GM21423 (cell line): Measurements from ENCODE around the gene THAP11.
"Not testable (repeated sequence)": the region's sequence is repeated elsewhere in the genome, so short reads cannot be mapped to it uniquely, and the experiment has no call there.

Experiments
- ATAC-seq: cut with Tn5 transposase; IDR thresholded peaks from one replicate; pipeline ENCODE4 v1.9.1; 2021; ENCODE audit warnings: mild to moderate bottlenecking, moderate library complexity; ENCODE audit not compliant: unreplicated experiment

Gene THAP11

GRCh38 chr16:67833415-67834241 lies 8.5 kb upstream of the THAP11 start:
- ATAC-seq = peak; percentile 94

- ATAC-seq = no peak
These were observed 7.9 kb upstream of the THAP11 start for GRCh38 chr16:67834242-67834614.

GRCh38 chr16:67837190-67837589 lies 4.9 kb upstream of the THAP11 start:
- ATAC-seq = not testable (repeated sequence)

GRCh38 chr16:67837811-67838210 lies 4.3 kb upstream of the THAP11 start:
- ATAC-seq = no peak

- no peak for ATAC-seq
These were observed 813 bp upstream of the THAP11 start for GRCh38 chr16:67841198-67841815.

GRCh38 chr16:67842509-67843342 lies 606 bp downstream of the THAP11 start:
- ATAC-seq = peak; percentile 10

- ATAC-seq = no peak
These were observed 1.2 kb downstream of the THAP11 start for GRCh38 chr16:67843343-67843765.

- no peak for ATAC-seq
These were observed 2.4 kb downstream of the THAP11 start for GRCh38 chr16:67844497-67844896.

- no peak for ATAC-seq
These were observed 3.4 kb downstream of the THAP11 start for GRCh38 chr16:67845291-67846062.

- no peak for ATAC-seq
These were observed 3.9 kb downstream of the THAP11 start for GRCh38 chr16:67846063-67846319.

GRCh38 chr16:67846320-67847063 lies 4.4 kb downstream of the THAP11 start, which contains the start of gene NUTF2:
Gene NUTF2, plus strand, starts transcription at chr16:67846933. Its CDS starts 18,198 bp downstream, at chr16:67865131.
- peak; percentile 53 for ATAC-seq

- ATAC-seq = peak; percentile 35
These were observed 5.1 kb downstream of the THAP11 start, which contains the start of gene CENPT for GRCh38 chr16:67847064-67847861. Gene CENPT, minus strand, starts transcription at chr16:67847693. Its CDS starts 13,834 bp downstream, at chr16:67833859.

- ATAC-seq = no peak
These were observed 6.0 kb downstream of the THAP11 start for GRCh38 chr16:67848118-67848517.

- no peak for ATAC-seq
These were observed 11.6 kb downstream of the THAP11 start for GRCh38 chr16:67853670-67854069.

GRCh38 chr16:67855789-67856188 lies 13.7 kb downstream of the THAP11 start:
- no peak for ATAC-seq

GRCh38 chr16:67856927-67857546 lies 14.9 kb downstream of the THAP11 start:
- no peak for ATAC-seq

GRCh38 chr16:67857547-67858233 lies 15.6 kb downstream of the THAP11 start:
- no peak for ATAC-seq

GRCh38 chr16:67858500-67858899 lies 16.4 kb downstream of the THAP11 start:
- ATAC-seq = no peak
